ENCODE data around the gene TNFRSF25. TPM values are rescaled to one million over a fixed set of nuclear protein-coding genes. Genes with fewer than 3 reads are reported as not detected.

Gene TNFRSF25
- total RNA-seq, 2 experiments from 2014 or later: 82.4 to 87.0 TPM

DNA sequence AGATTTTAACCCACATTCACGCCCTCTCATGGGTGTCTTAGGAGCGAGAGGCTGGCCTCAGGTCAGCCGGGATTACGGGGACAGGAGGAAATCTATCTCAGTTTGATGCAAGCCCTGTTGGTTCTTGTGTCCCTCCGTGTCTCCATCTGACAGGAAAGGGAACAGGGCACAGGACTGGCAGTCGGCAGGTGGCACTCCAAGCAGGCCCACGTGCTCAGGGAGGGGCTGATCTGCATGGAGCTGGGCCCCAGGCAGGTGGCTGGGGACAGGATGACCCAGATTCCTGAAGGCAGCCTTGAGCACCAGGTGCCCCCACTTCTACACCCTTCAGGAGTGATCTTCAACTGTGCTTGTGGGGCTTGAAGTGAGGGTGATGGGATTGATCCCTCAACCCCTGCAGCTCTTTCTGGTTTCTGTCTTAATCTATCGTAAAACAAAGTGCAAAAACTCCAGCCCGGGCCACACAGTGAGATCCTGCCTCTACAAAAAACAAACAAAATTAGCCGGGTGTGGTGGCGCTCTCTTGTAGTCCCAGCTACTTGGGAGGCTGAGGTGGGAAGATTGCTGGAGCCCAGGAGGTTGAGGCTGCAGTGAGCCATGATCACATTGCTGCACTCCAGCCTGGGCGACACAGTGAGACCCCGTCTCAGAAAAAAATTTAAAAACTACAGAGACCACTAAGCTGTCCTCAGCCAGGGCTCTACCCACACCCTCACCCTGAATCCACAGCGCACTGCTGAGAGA lies 17.2 kb upstream of the TNFRSF25 start:
- H3K27ac Mint-ChIP-seq: no peak overlapping the region
- peaks cover 10% of the 10 kb centered on the region for H3K4me1 Mint-ChIP-seq (ENCODE audit: low read depth)
- CTCF ChIA-PET: interaction anchor here (0.8 to 1.5 kb wide), 2 partner anchors 7 to 42 kb away, joined by 3 read pairs; no protein-coding TSS in a partner anchor
- no peaks in the 10 kb centered on the region for H3K36me3 Mint-ChIP-seq (ENCODE audit: low read depth)
- peaks cover 15% of the 10 kb centered on the region for H3K27me3 Mint-ChIP-seq (ENCODE audit: low read depth)
- no peak overlapping the region for H3K4me3 Mint-ChIP-seq
- intact Hi-C loops (cut with micrococcal nuclease): no loop called here
- no peaks in the 10 kb centered on the region for H3K9me3 Mint-ChIP-seq
- DNase-seq: no peak

- CTCF ChIA-PET: interaction anchor here (0.6 kb wide), 1 partner anchor 18 kb away, joined by 3 read pairs; no protein-coding TSS in a partner anchor
- no peak for DNase-seq
- H3K27ac Mint-ChIP-seq: no peak overlapping the region
These were observed 15.8 kb upstream of the TNFRSF25 start for GRCh38 chr1:6481820-6482219.

DNA sequence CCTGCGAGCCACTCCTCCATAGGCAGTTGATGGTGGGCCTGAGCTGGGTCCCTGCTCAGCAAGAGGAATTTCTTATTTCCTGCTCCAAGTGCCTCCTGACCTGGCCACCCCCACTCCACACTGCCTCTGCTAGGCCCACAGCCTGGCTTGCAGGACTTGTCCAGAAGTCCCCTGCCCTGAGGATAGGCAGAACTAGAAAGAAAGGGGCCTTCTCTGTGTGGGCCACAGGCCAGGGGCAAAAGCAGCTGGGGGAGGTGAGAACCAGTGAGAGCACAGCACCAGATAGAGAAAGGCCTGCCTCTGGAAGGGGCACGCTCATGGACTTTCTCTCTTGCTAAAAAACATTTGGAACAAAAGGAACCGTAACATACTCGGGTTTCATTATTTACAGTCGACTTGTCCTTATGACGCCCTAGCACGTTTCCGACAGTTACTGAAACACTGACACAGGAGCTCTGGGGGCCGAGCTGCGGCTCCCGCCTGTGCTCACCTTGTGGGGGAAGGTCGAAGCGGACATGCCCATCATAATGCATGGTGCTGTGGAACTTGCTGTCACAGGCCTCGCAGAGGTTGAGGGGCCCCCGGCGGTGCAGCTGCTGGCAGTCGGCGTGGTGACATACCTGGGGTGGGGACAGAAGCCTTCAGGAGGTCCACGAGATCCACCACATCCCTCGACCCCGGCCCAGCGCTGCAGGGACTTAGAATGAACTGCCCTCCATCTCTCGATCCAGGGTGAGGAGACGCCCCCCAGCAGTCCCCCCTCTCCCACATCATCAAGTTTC lies 11.3 kb upstream of the TNFRSF25 start:
- intact Hi-C loops (cut with micrococcal nuclease): loop anchor here (5.0 kb wide), 1 partner anchor 230 kb away; no protein-coding TSS in a partner anchor
- H3K27me3 Mint-ChIP-seq (ENCODE audit: low read depth): no peaks in the 10 kb centered on the region
- no peak overlapping the region for H3K4me3 Mint-ChIP-seq
- peaks cover 3% of the 10 kb centered on the region for H3K4me1 Mint-ChIP-seq (ENCODE audit: low read depth)
- no peaks in the 10 kb centered on the region for H3K36me3 Mint-ChIP-seq (ENCODE audit: low read depth)
- H3K9me3 Mint-ChIP-seq: no peaks in the 10 kb centered on the region
- no peak overlapping the region for H3K27ac Mint-ChIP-seq
- no peak for DNase-seq
- CTCF ChIA-PET: interaction anchor here (0.7 to 1.8 kb wide), 10 partner anchors 8 to 139 kb away, joined by 3 to 7 read pairs (median 3); partner anchors contain the start of gene TNFRSF25

More at GRCh38 chr1:6481820-6482219, 15.8 kb upstream of the TNFRSF25 start:
- peaks cover 10% of the 10 kb centered on the region for H3K4me1 Mint-ChIP-seq (ENCODE audit: low read depth)
- intact Hi-C loops (cut with micrococcal nuclease): no loop called here
- H3K9me3 Mint-ChIP-seq: no peaks in the 10 kb centered on the region
- H3K36me3 Mint-ChIP-seq (ENCODE audit: low read depth): no peaks in the 10 kb centered on the region
- peaks cover 15% of the 10 kb centered on the region for H3K27me3 Mint-ChIP-seq (ENCODE audit: low read depth)
- H3K4me3 Mint-ChIP-seq: no peak overlapping the region

DNA sequence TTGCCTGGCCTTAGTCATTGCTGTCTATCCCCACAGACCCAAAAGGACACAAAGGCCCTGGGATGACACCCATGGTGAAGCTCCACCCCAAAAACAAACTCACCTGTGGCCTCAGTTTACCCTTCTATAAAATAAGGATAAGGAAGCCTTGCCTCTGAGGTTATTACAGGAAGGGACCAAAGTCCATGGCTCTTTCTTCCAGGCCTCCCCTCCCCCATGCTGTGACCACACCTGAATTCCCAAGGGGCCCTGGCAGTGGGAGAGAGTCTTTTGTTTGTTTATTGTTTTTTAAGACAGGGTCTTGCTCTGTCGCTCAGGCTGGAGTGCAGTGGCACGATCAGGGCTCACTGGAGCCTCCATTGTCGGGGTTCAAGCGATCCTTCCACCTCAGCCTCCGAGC lies 10.5 kb upstream of the TNFRSF25 start:
- Mint-ChIP-seq H3K36me3 (ENCODE audit: low read depth) (no peaks in the 10 kb centered on the region), H3K4me3 (no peak overlapping the region)
- intact Hi-C loops (cut with micrococcal nuclease): loop anchor here (5.0 kb wide), 1 partner anchor 229 kb away; no protein-coding TSS in a partner anchor

DNA sequence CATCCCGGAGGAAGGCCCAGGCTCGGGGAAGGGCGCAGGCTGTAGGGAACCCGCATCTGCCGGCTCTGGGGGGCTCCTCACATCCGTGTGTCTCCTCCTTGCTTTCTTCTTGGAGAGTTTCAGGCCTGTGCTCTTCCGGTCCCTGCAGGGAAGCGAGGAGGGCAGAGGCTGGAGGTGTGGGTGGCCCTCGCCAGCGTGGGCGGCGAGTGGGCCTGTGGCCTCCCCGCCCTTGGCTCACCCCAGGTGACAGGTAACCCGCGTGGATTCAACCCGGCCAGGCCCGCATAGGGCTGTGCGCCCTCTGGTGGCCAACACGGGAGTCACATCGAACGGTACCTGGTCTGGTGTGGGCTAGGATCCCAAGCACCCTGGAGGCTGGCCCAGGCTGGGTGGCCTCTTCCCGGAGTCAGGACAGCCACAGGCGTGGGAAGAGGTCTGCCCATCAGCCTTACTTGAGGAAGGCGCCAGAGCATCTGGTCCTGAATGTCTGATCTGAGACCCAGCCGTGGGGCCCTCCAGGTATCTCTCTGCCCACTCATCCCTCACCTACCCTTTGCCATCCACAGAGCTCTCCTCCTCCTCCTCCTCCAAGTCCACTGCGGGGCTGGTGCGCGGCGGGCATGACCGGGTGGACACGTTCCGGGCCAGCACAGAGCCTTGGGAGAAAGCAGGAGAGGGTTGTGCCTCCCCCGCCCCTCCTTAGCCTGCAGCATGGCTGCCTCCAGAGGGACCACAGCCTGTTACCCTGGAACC lies 9.6 kb upstream of the TNFRSF25 start:
- Mint-ChIP-seq H3K27ac (no peak overlapping the region), H3K9me3 (no peaks in the 10 kb centered on the region), H3K4me1 (ENCODE audit: low read depth) (peaks cover 3% of the 10 kb centered on the region), H3K27me3 (ENCODE audit: low read depth) (no peaks in the 10 kb centered on the region), H3K4me3 (no peak overlapping the region), H3K36me3 (ENCODE audit: low read depth) (no peaks in the 10 kb centered on the region)
- CTCF ChIA-PET: interaction anchor here (0.8 to 1.8 kb wide), 8 partner anchors 8 to 52 kb away, joined by 3 to 7 read pairs (median 4); no protein-coding TSS in a partner anchor
- peak; percentile 81 for DNase-seq
- intact Hi-C loops (cut with micrococcal nuclease): loop anchor here (1.0 to 5.0 kb wide), 3 partner anchors 31 to 228 kb away; no protein-coding TSS in a partner anchor

More for the DNA sequence above, 10.5 kb upstream of the TNFRSF25 start:
- H3K27me3 Mint-ChIP-seq (ENCODE audit: low read depth): no peaks in the 10 kb centered on the region
- H3K27ac Mint-ChIP-seq: no peak overlapping the region
- H3K9me3 Mint-ChIP-seq: no peaks in the 10 kb centered on the region
- H3K4me1 Mint-ChIP-seq (ENCODE audit: low read depth): peaks cover 3% of the 10 kb centered on the region
- DNase-seq: no peak
- CTCF ChIA-PET: interaction anchor here (1.0 to 1.8 kb wide), 9 partner anchors 9 to 140 kb away, joined by 3 to 7 read pairs (median 3); no protein-coding TSS in a partner anchor

GRCh38 chr1:6474815-6475282 lies 8.9 kb upstream of the TNFRSF25 start:
- CTCF ChIA-PET: no interaction called here
- Mint-ChIP-seq H3K27ac (no peak overlapping the region), H3K4me3 (no peak overlapping the region), H3K36me3 (ENCODE audit: low read depth) (no peaks in the 10 kb centered on the region), H3K9me3 (no peaks in the 10 kb centered on the region), H3K27me3 (ENCODE audit: low read depth) (no peaks in the 10 kb centered on the region), H3K4me1 (ENCODE audit: low read depth) (peaks cover 3% of the 10 kb centered on the region)
- intact Hi-C loops (cut with micrococcal nuclease): loop anchor here (1.0 to 5.0 kb wide), 3 partner anchors 30 to 228 kb away; no protein-coding TSS in a partner anchor
- DNase-seq: no peak

DNA sequence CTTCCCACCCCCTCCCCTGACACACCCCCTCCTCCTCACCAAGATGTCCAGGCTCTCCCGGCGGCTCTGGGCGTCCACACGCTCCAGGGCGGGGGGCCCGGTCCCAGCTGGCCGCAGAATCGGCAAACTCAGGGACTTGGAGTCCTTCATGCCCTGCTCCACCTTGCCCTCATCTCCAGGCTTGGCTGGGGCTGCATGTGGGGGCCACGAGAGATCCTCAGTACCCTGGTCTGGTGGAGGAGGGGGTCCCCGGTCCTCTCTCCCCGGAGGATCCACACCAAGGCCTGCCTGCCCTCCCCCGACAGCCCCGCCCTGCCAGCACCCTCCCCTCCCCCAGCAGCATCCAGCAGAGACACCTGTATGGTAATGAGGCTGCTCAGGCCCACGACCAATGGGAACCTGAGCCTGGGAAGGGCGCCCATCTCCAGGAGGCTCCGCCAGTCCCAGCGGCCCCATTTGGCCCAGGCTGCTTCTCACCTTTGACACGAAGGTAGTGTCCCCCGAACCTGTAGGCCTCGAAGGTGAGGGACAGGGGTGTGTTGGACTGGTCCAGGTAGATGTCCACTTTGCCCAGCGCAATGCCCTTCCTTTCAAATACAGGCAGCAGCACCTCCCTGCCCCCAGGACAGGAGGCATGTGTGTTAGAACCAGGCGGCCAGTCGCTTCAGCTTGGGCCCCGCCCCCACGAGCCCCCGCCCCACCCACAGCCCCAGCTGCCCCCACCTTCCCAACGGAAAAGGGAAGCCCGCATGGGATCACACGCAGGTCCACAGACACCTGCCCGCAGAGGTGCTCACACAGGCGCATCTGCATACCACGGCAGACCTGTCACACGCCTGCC lies 8.2 kb upstream of the TNFRSF25 start:
- Mint-ChIP-seq H3K4me3 (no peak overlapping the region), H3K27me3 (ENCODE audit: low read depth) (no peaks in the 10 kb centered on the region), H3K27ac (no peak overlapping the region), H3K4me1 (ENCODE audit: low read depth) (peaks cover 3% of the 10 kb centered on the region), H3K36me3 (ENCODE audit: low read depth) (no peaks in the 10 kb centered on the region), H3K9me3 (no peaks in the 10 kb centered on the region)
- no peak for DNase-seq
- intact Hi-C loops (cut with micrococcal nuclease): loop anchor here (2.0 kb wide), 1 partner anchor 29 kb away; no protein-coding TSS in a partner anchor
- CTCF ChIA-PET: no interaction called here

- H3K36me3 Mint-ChIP-seq (ENCODE audit: low read depth): no peaks in the 10 kb centered on the region
- intact Hi-C loops (cut with micrococcal nuclease): no loop called here
- peaks cover 3% of the 10 kb centered on the region for H3K4me1 Mint-ChIP-seq (ENCODE audit: low read depth)
- no peaks in the 10 kb centered on the region for H3K9me3 Mint-ChIP-seq
- CTCF ChIA-PET: interaction anchor here (1.2 to 1.9 kb wide), 3 partner anchors 9 to 17 kb away, joined by 4 to 5 read pairs (median 5); no protein-coding TSS in a partner anchor
- no peaks in the 10 kb centered on the region for H3K27me3 Mint-ChIP-seq (ENCODE audit: low read depth)
- no peak for DNase-seq
- no peak overlapping the region for H3K27ac Mint-ChIP-seq
- no peak overlapping the region for H3K4me3 Mint-ChIP-seq
These were observed 7.2 kb upstream of the TNFRSF25 start for GRCh38 chr1:6473156-6473555.

DNA sequence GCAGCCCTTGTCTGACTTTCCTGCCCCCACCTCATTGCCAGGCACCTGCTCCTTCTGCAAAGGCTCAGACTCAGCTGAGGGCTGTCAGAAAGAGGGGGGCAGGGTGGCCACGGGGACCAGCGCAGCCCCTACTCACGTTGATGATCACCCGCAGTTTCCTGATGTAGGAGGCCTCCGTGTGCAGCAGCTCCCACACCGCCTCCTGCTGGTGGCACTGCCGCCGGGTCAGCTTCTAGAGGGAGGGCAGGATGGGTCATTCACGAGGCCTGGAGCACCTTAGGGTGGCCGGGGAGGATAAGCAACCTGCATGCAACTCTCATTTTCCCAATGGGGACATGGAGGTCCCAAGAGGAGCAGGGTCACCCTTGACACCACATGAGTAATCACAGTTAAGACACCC lies 6.4 kb upstream of the TNFRSF25 start:
- Mint-ChIP-seq H3K36me3 (ENCODE audit: low read depth) (no peaks in the 10 kb centered on the region), H3K4me1 (ENCODE audit: low read depth) (peaks cover 3% of the 10 kb centered on the region), H3K9me3 (no peaks in the 10 kb centered on the region), H3K27me3 (ENCODE audit: low read depth) (no peaks in the 10 kb centered on the region), H3K27ac (no peak overlapping the region), H3K4me3 (no peak overlapping the region)
- CTCF ChIA-PET: interaction anchor here (1.1 to 1.9 kb wide), 4 partner anchors 8 to 20 kb away, joined by 4 to 5 read pairs (median 4); no protein-coding TSS in a partner anchor
- no peak for DNase-seq
- intact Hi-C loops (cut with micrococcal nuclease): no loop called here

DNA sequence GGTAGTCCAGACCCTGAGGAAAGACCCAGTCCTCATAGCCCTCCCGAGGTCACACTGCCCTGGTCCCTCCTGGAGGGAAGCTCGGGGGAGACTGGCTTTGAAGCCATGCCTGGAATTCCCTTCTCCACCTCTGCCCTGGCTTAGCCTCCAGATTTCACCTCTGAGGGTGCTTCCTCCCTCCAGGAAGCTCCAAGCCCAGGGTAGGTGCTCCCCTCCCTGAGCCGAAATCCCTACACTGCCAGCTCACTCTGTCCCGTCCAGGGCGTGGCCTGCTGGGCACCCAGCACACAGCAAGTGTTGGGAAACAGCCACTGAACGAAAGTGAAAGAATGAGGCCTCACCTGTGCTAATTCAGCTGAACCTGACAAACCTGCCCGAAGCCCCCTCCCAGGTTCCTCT lies 6.0 kb upstream of the TNFRSF25 start:
- H3K27ac Mint-ChIP-seq: no peak overlapping the region
- no peaks in the 10 kb centered on the region for H3K36me3 Mint-ChIP-seq (ENCODE audit: low read depth)
- H3K4me3 Mint-ChIP-seq: no peak overlapping the region
- H3K9me3 Mint-ChIP-seq: no peaks in the 10 kb centered on the region
- intact Hi-C loops (cut with micrococcal nuclease): no loop called here
- CTCF ChIA-PET: interaction anchor here (0.6 to 1.9 kb wide), 4 partner anchors 8 to 175 kb away, joined by 3 to 5 read pairs (median 4); no protein-coding TSS in a partner anchor
- H3K4me1 Mint-ChIP-seq (ENCODE audit: low read depth): peaks cover 3% of the 10 kb centered on the region
- DNase-seq: no peak
- no peaks in the 10 kb centered on the region for H3K27me3 Mint-ChIP-seq (ENCODE audit: low read depth)

Data from activated naive CD4-positive, alpha-beta T cell treated with anti-CD3 and anti-CD28 coated beads for 36 hours (primary cell).